Measurements from ENCODE around the gene IPO4. TPM values are rescaled to one million over a fixed set of nuclear protein-coding genes. Genes with fewer than 3 reads are reported as not detected.

Gene IPO4
- total and polyA plus RNA-seq, 2 of the 13 experiments (the other 11 are each of a cell fraction or from before 2014, with no cell fraction given) = 39.0 to 179 TPM

DNA sequence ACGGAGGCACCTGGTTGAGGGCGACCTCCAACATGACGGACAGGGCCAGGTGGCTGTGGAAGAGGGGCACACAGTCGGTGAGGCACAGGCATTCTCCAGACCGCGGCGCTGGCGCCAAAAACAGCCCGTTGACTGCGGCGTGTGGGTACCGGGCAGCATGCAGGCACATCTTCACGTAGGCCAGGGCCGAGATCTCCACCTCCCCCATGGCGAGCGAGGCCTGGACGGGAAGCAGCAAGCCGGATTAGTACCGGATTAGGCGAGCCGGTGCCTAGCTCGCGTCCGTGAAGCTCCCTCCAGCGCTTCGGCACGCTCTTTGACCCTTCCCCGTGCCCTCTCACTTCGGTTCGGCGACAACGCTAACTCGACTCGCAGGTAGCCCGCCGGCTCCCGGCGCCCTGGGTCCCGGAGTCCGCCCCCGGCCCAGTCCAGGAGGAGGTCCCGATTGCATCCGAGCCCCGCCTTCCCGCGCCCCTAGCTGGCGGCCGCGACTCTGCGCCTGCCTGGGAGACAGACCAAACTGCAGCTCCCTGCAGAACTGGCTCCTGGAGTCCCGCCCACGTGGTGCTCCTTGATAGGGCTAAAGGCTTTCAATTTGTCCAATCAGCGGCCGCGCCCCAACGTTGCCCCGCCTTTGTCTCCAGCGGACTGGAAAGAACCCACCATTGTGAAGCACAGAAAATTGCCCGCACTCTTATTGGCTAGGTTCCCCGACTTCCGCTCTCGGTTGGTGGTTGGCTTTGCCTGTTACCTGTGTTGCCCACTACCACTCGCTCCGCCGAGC lies 47.3 kb downstream of the IPO4 start, which contains the start of gene EMC9 (continued):
- TF ChIP-seq PREB (CRISPR knock-in tag; IDR thresholded peaks at IDR 0.05) = no peak
- peak; percentile 80 for TF ChIP-seq ZNF292 (CRISPR knock-in tag; IDR thresholded peaks at IDR 0.05; ENCODE audit: borderline replicate concordance, low read depth)
- peak; percentile 84 for TF ChIP-seq PITX1 (CRISPR knock-in tag; IDR thresholded peaks at IDR 0.05)
- TF ChIP-seq REL (CRISPR knock-in tag; conservative IDR thresholded peaks at IDR 0.05) = no peak
- TF ChIP-seq, protein P1, sequence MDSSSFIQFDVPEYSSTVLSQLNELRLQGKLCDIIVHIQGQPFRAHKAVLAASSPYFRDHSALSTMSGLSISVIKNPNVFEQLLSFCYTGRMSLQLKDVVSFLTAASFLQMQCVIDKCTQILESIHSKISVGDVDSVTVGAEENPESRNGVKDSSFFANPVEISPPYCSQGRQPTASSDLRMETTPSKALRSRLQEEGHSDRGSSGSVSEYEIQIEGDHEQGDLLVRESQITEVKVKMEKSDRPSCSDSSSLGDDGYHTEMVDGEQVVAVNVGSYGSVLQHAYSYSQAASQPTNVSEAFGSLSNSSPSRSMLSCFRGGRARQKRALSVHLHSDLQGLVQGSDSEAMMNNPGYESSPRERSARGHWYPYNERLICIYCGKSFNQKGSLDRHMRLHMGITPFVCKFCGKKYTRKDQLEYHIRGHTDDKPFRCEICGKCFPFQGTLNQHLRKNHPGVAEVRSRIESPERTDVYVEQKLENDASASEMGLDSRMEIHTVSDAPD (CRISPR knock-in tag; IDR thresholded peaks at IDR 0.05) = peak; percentile 89
- TF ChIP-seq TSC22D2 (CRISPR knock-in tag; IDR thresholded peaks at IDR 0.05; ENCODE audit: borderline replicate concordance) = no peak; the same call in 1 of the 2 replicates
- peak; percentile 99 for TF ChIP-seq ARID2 (CRISPR knock-in tag; IDR thresholded peaks at IDR 0.05; ENCODE audit: borderline replicate concordance)
- no peak for TF ChIP-seq THAP8 (CRISPR knock-in tag; IDR thresholded peaks at IDR 0.05; ENCODE audit: borderline replicate concordance)
- TF ChIP-seq NFRKB (IDR thresholded peaks at IDR 0.05) = no peak
- TF ChIP-seq PAF1 (CRISPR knock-in tag; IDR thresholded peaks at IDR 0.05) = no peak; the same call in 1 of the 2 replicates
- TF ChIP-seq MATR3 (CRISPR knock-in tag; IDR thresholded peaks at IDR 0.05) = no peak; the same call in 1 of the 2 replicates
- TF ChIP-seq MED8 (CRISPR knock-in tag; IDR thresholded peaks at IDR 0.05; ENCODE audit: insufficient replicate concordance) = peak; percentile 88
- TF ChIP-seq ZNF382 (CRISPR knock-in tag; IDR thresholded peaks at IDR 0.05; ENCODE audit: borderline replicate concordance) = no peak
- no peak; the same call in 1 of the 2 replicates for TF ChIP-seq EHMT2 (IDR thresholded peaks at IDR 0.05; ENCODE audit: borderline replicate concordance, low read depth, low read length)
- peak; percentile 99 for TF ChIP-seq ZNF792 (CRISPR knock-in tag; IDR thresholded peaks at IDR 0.05)
- TF ChIP-seq ISX (CRISPR knock-in tag; conservative IDR thresholded peaks at IDR 0.05) = no peak
- peak; percentile 98 for TF ChIP-seq ARNT2 (CRISPR knock-in tag; IDR thresholded peaks at IDR 0.05; ENCODE audit: low read depth)
- peak; percentile 92 for TF ChIP-seq SPEN (CRISPR knock-in tag; IDR thresholded peaks at IDR 0.05; ENCODE audit: low read depth)
- TF ChIP-seq ZNF512B (CRISPR knock-in tag; IDR thresholded peaks at IDR 0.05; ENCODE audit: borderline replicate concordance) = peak; percentile 99
- TF ChIP-seq SMARCE1 (IDR thresholded peaks at IDR 0.05; ENCODE audit: borderline replicate concordance) = no peak
- peak; percentile 98 for TF ChIP-seq ZNF552 (CRISPR knock-in tag; IDR thresholded peaks at IDR 0.05; ENCODE audit: borderline replicate concordance)
- TF ChIP-seq, protein P2, sequence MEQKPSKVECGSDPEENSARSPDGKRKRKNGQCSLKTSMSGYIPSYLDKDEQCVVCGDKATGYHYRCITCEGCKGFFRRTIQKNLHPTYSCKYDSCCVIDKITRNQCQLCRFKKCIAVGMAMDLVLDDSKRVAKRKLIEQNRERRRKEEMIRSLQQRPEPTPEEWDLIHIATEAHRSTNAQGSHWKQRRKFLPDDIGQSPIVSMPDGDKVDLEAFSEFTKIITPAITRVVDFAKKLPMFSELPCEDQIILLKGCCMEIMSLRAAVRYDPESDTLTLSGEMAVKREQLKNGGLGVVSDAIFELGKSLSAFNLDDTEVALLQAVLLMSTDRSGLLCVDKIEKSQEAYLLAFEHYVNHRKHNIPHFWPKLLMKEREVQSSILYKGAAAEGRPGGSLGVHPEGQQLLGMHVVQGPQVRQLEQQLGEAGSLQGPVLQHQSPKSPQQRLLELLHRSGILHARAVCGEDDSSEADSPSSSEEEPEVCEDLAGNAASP (CRISPR knock-in tag; IDR thresholded peaks at IDR 0.05; ENCODE audit: borderline replicate concordance) = peak; percentile 87

Data from HepG2 (cell line).